GM18867 (cell line): ENCODE measurements around the gene ITPK1.

ENCODE experiments used
- ATAC-seq: cut with Tn5 transposase; IDR thresholded peaks from one replicate; pipeline ENCODE4 v1.9.1; 2021; ENCODE audit warnings: mild to moderate bottlenecking, moderate library complexity; ENCODE audit not compliant: unreplicated experiment

ITPK1 gene

GRCh38 chr14:93030761-93031160 is 85.0 kb downstream of the ITPK1 start:
- ATAC-seq: no peak

GRCh38 chr14:93029911-93030508 is 85.7 kb downstream of the ITPK1 start:
- no peak for ATAC-seq

GRCh38 chr14:93029417-93029816 is 86.3 kb downstream of the ITPK1 start:
- ATAC-seq: no peak

GRCh38 chr14:93028724-93029076 is 87.0 kb downstream of the ITPK1 start:
- no peak for ATAC-seq

GRCh38 chr14:93027810-93028723 is 87.7 kb downstream of the ITPK1 start:
- ATAC-seq: no peak

- ATAC-seq: no peak
Observed at GRCh38 chr14:93026339-93026738, 89.4 kb downstream of the ITPK1 start.

- ATAC-seq: no peak
Observed at GRCh38 chr14:93025055-93025454, 90.7 kb downstream of the ITPK1 start.

- ATAC-seq: no peak
Observed at GRCh38 chr14:93024493-93024892, 91.2 kb downstream of the ITPK1 start.

GRCh38 chr14:93023802-93024434 is 91.8 kb downstream of the ITPK1 start:
- no peak for ATAC-seq

- no peak for ATAC-seq
Observed at GRCh38 chr14:93023039-93023438, 92.7 kb downstream of the ITPK1 start.

GRCh38 chr14:93019970-93020369 is 95.8 kb downstream of the ITPK1 start:
- ATAC-seq: no peak

GRCh38 chr14:93019367-93019843 is 96.3 kb downstream of the ITPK1 start:
- no peak for ATAC-seq

GRCh38 chr14:93018366-93018765 is 97.4 kb downstream of the ITPK1 start:
- no peak for ATAC-seq

- no peak for ATAC-seq
Observed at GRCh38 chr14:93017898-93018297, 97.8 kb downstream of the ITPK1 start.

GRCh38 chr14:93017301-93017797 is 98.4 kb downstream of the ITPK1 start:
- no peak for ATAC-seq

- ATAC-seq: no peak
Observed at GRCh38 chr14:93016275-93016845, 99.4 kb downstream of the ITPK1 start.

- no peak for ATAC-seq
Observed at GRCh38 chr14:93015505-93015904, 100.2 kb downstream of the ITPK1 start.

GRCh38 chr14:93015064-93015463 is 100.7 kb downstream of the ITPK1 start:
- no peak for ATAC-seq

GRCh38 chr14:93014058-93015023 is 101.4 kb downstream of the ITPK1 start:
- ATAC-seq: no peak
